ENCODE measurements around the gene SMIM1. TPM values are rescaled to one million over a fixed set of nuclear protein-coding genes. Genes with fewer than 3 reads are reported as not detected.

Gene SMIM1
- total and polyA plus RNA-seq, 2 experiments from 2014 or later, result 3.2 to 7.2 TPM

GRCh38 chr1:3744646-3745045, 27.9 kb upstream of the SMIM1 start:
- Histone ChIP-seq H3K36me3 (ENCODE audit: insufficient read depth) (no peaks in the 10 kb centered on the region), H3F3A (replicated peaks; ENCODE audit: low read depth) (0 out of 2 replicates have a peak, but pooled peaks cover 8% of the 10 kb centered on the region), H3K4me2 (peak overlapping the region; percentile 94; the same call in 1 of the 2 replicates), H3K79me2 (replicated peaks; ENCODE audit: insufficient read depth) (peaks cover 34% of the 10 kb centered on the region), H3K9me2 (ENCODE audit: insufficient read depth) (no peaks in the 10 kb centered on the region), H3K4me3 (peak overlapping the region; percentile 89; the same call in 1 of the 2 replicates), H3K27ac (ENCODE audit: low read depth) (no peak overlapping the region), H4K20me1 (replicated peaks; ENCODE audit: insufficient read depth) (peaks cover 12% of the 10 kb centered on the region), H2AFZ (no peak overlapping the region), H3K27me3 (ENCODE audit: insufficient read depth) (no peaks in the 10 kb centered on the region), H3K4me1 (ENCODE audit: insufficient read depth) (peaks cover 13% of the 10 kb centered on the region; the same call in 1 of the 2 replicates)
- H3K4me3 Mint-ChIP-seq, result peak overlapping the region; percentile 96
- no peaks in the 10 kb centered on the region for H3K9me3 Mint-ChIP-seq
- peaks cover 28% of the 10 kb centered on the region for H3K4me1 Mint-ChIP-seq
- ATAC-seq, result no peak
- peaks cover 17% of the 10 kb centered on the region for H3K27me3 Mint-ChIP-seq (ENCODE audit: insufficient read depth, low read depth, poor library complexity)
- peaks cover 40% of the 10 kb centered on the region for H3K36me3 Mint-ChIP-seq (ENCODE audit: low read depth)
- TF ChIP-seq POLR2AphosphoS5 (IDR thresholded peaks at IDR 0.05; ENCODE audit: low read depth) (no peak), ETS1 (IDR thresholded peaks at IDR 0.05) (no peak), JUNB (IDR thresholded peaks at IDR 0.05; ENCODE audit: unreplicated experiment) (no peak), EZH2phosphoT487 (IDR thresholded peaks at IDR 0.05; ENCODE audit: unreplicated experiment) (no peak)
- H3K27ac Mint-ChIP-seq, result no peak overlapping the region
- no peak for DNase-seq (ENCODE audit: low spot score)

- 0 out of 2 replicates have a peak, but pooled peaks cover 8% of the 10 kb centered on the region for H3F3A ChIP-seq (replicated peaks; ENCODE audit: low read depth)
- H3K9me2 ChIP-seq (ENCODE audit: insufficient read depth), result no peaks in the 10 kb centered on the region
- no peak overlapping the region for H2AFZ ChIP-seq
- no peak overlapping the region for H3K27ac ChIP-seq (ENCODE audit: low read depth)
- Mint-ChIP-seq H3K27ac (no peak overlapping the region), H3K27me3 (ENCODE audit: insufficient read depth, low read depth, poor library complexity) (peaks cover 17% of the 10 kb centered on the region), H3K9me3 (no peaks in the 10 kb centered on the region), H3K36me3 (ENCODE audit: low read depth) (peaks cover 40% of the 10 kb centered on the region), H3K4me3 (peak overlapping the region; percentile 96), H3K4me1 (peaks cover 28% of the 10 kb centered on the region)
- peak overlapping the region; percentile 94; the same call in 1 of the 2 replicates for H3K4me2 ChIP-seq
- no peaks in the 10 kb centered on the region for H3K27me3 ChIP-seq (ENCODE audit: insufficient read depth)
- peaks cover 12% of the 10 kb centered on the region for H4K20me1 ChIP-seq (replicated peaks; ENCODE audit: insufficient read depth)
- no peak for ATAC-seq
- no peak for DNase-seq (ENCODE audit: low spot score)
- H3K4me1 ChIP-seq (ENCODE audit: insufficient read depth), result peaks cover 13% of the 10 kb centered on the region; the same call in 1 of the 2 replicates
- peak overlapping the region; percentile 89; the same call in 1 of the 2 replicates for H3K4me3 ChIP-seq
- peaks cover 34% of the 10 kb centered on the region for H3K79me2 ChIP-seq (replicated peaks; ENCODE audit: insufficient read depth)
- no peaks in the 10 kb centered on the region for H3K36me3 ChIP-seq (ENCODE audit: insufficient read depth)
- TF ChIP-seq EZH2 (IDR thresholded peaks at IDR 0.05; ENCODE audit: low read depth, unreplicated experiment) (no peak), ZNF114 (CRISPR knock-in tag; IDR thresholded peaks at IDR 0.05) (no peak), NANOG (IDR thresholded peaks at IDR 0.05; ENCODE audit: borderline replicate concordance) (no peak), JUNB (IDR thresholded peaks at IDR 0.05; ENCODE audit: unreplicated experiment) (no peak), STAT1 (IDR thresholded peaks at IDR 0.05; ENCODE audit: unreplicated experiment) (no peak), ZNF331 (CRISPR knock-in tag; IDR thresholded peaks at IDR 0.05; ENCODE audit: low read depth) (no peak), EZH2phosphoT487 (IDR thresholded peaks at IDR 0.05; ENCODE audit: unreplicated experiment) (no peak), POLR2AphosphoS5 (IDR thresholded peaks at IDR 0.05; ENCODE audit: low read depth) (no peak), ETS1 (IDR thresholded peaks at IDR 0.05) (no peak)
- TF ChIP-seq, protein P1, sequence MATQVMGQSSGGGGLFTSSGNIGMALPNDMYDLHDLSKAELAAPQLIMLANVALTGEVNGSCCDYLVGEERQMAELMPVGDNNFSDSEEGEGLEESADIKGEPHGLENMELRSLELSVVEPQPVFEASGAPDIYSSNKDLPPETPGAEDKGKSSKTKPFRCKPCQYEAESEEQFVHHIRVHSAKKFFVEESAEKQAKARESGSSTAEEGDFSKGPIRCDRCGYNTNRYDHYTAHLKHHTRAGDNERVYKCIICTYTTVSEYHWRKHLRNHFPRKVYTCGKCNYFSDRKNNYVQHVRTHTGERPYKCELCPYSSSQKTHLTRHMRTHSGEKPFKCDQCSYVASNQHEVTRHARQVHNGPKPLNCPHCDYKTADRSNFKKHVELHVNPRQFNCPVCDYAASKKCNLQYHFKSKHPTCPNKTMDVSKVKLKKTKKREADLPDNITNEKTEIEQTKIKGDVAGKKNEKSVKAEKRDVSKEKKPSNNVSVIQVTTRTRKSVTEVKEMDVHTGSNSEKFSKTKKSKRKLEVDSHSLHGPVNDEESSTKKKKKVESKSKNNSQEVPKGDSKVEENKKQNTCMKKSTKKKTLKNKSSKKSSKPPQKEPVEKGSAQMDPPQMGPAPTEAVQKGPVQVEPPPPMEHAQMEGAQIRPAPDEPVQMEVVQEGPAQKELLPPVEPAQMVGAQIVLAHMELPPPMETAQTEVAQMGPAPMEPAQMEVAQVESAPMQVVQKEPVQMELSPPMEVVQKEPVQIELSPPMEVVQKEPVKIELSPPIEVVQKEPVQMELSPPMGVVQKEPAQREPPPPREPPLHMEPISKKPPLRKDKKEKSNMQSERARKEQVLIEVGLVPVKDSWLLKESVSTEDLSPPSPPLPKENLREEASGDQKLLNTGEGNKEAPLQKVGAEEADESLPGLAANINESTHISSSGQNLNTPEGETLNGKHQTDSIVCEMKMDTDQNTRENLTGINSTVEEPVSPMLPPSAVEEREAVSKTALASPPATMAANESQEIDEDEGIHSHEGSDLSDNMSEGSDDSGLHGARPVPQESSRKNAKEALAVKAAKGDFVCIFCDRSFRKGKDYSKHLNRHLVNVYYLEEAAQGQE (IDR thresholded peaks at IDR 0.05; ENCODE audit: unreplicated experiment), result no peak
Measured at GRCh38 chr1:3745071-3745470, 27.5 kb upstream of the SMIM1 start.

Data from GM23338 (cell line).